ENCODE results near the gene ARSI. TPM values are rescaled to one million over a fixed set of nuclear protein-coding genes. Genes with fewer than 3 reads are reported as not detected.
A peak's percentile ranks its signal among the peaks of the same experiment; 100 is the strongest.

ARSI gene
- total and polyA plus RNA-seq, 2 of the 13 experiments (the other 11 are each of a cell fraction or from before 2014, with no cell fraction given), result 4.2 to 33.9 TPM

DNA sequence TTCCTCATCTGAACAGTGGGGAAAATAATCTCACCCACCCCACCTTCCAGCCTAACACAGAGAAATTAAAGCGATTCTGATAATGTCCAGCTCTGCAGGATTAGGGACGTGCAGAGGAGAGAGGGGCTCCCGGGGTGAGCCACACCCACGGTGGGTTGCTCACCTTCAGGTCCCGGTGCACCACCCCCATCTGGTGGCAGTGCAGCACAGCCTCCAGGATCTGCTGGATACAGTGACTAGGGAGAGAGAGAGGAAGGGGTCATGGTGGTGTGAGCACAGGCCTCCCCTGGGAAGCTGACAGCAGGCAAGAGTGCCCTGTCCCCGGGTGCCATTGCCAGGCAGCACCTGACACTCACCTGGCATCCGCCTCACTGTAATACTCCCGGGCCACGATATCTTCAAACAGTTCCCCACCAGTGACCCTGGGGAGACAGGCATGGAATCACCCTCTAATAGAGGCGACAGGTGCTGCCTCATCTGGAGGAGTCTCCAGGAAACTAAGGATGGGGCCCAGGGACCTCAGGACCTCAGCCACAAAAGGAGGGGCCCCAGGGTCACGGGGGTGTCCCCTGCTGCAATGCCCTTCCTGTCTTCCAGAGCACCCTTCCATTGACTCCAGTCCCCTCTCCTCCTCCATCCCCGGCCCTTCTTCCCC is 46.2 kb downstream of the ARSI start:
- Histone ChIP-seq H4K20me1 (ENCODE audit: insufficient read depth, low read length) (no peaks in the 10 kb centered on the region), H3K4me3 (replicated peaks in 1 of 3; ENCODE audit: insufficient read depth in 1 of 3, low read depth in 2 of 3, low read length in 3 of 3) (no peak overlapping the region), H3K4me2 (ENCODE audit: low read depth, low read length) (peak overlapping the region; percentile 46), H2AFZ (ENCODE audit: low read length) (no peak overlapping the region), H3K9ac (ENCODE audit: insufficient read depth, low read depth, low read length) (no peak overlapping the region), H3K27ac (ENCODE audit: extremely low read length, insufficient read depth, low read length) (no peak overlapping the region), H3K36me3 (replicated peaks in 1 of 2; ENCODE audit: control insufficient read depth in 1 of 2, insufficient read depth in 2 of 2, low read length in 2 of 2) (no peaks in the 10 kb centered on the region), H3K4me1 (ENCODE audit: insufficient read depth, low read length) (peaks cover 58% of the 10 kb centered on the region), H3K79me2 (ENCODE audit: insufficient read depth, low read length) (no peaks in the 10 kb centered on the region), H3K27me3 (ENCODE audit: control insufficient read depth in 1 of 2, insufficient read depth in 2 of 2, low read length in 2 of 2) (peaks cover 4 to 22% of the 10 kb centered on the region in 2 experiments; a peak in 4 of 5 replicates), H3K9me3 (ENCODE audit: low read length) (no peaks in the 10 kb centered on the region)
- intact Hi-C loops (cut with micrococcal nuclease; ENCODE audit: unreplicated experiment) (no loop called here), in situ Hi-C loops (cut with HindIII; ENCODE audit: extremely low pct_ligation_motif_present, low pct_unique_long_range_greater_than_20kb) (no loop called here)
- no peak for FAIRE-seq
- WGBS (ENCODE audit: low lambda C conversion rate), result 14% methylated on average over 5 of the region's 12 CpGs
- ATAC-seq, result peak; percentile 80
- ChIA-PET CTCF (ENCODE audit: low intra/inter-chr PET ratio, low total read pairs) (interaction anchor here (1.3 kb wide), 1 partner anchor 95 kb away, joined by 5 read pairs; no protein-coding TSS in a partner anchor), POLR2A (no interaction called here)
- peak; percentile 34 for DNase-seq (ENCODE audit: low spot score)
- BruUV-seq (replicated peaks), result no TSS peak
- TF ChIP-seq MIER2 (CRISPR knock-in tag; IDR thresholded peaks at IDR 0.05) (no peak), ZNF841 (CRISPR knock-in tag; IDR thresholded peaks at IDR 0.05; ENCODE audit: borderline replicate concordance) (no peak), ZNF230 (CRISPR knock-in tag; IDR thresholded peaks at IDR 0.05) (no peak), SP140L (CRISPR knock-in tag; IDR thresholded peaks at IDR 0.05; ENCODE audit: borderline replicate concordance) (no peak), IRF2 (CRISPR knock-in tag; IDR thresholded peaks at IDR 0.05) (no peak), STAG1 (CRISPR knock-in tag; IDR thresholded peaks at IDR 0.05) (peak; percentile 66), ZNF670 (CRISPR knock-in tag; IDR thresholded peaks at IDR 0.05; ENCODE audit: borderline replicate concordance) (no peak), KDM5A (IDR thresholded peaks at IDR 0.05; ENCODE audit: borderline replicate concordance, low read length) (no peak), SMC3 (IDR thresholded peaks at IDR 0.05; ENCODE audit: low read length) (peak; percentile 17), FOXO4 (CRISPR knock-in tag; conservative IDR thresholded peaks at IDR 0.05) (no peak), ZMAT5 (CRISPR knock-in tag; IDR thresholded peaks at IDR 0.05; ENCODE audit: borderline replicate concordance, low read depth) (no peak), EHMT2 (IDR thresholded peaks at IDR 0.05; ENCODE audit: borderline replicate concordance, low read depth, low read length) (no peak), RAD21 (CRISPR knock-in tag; IDR thresholded peaks at IDR 0.05) (peak; percentile 28; the same call in 1 of the 2 replicates), CBX5 (CRISPR knock-in tag; IDR thresholded peaks at IDR 0.05; ENCODE audit: borderline replicate concordance) (0 out of 2 replicates have a peak, but pooled peaks have one; percentile 30), ZNF572 (CRISPR knock-in tag; IDR thresholded peaks at IDR 0.05) (no peak), ZSCAN30 (CRISPR knock-in tag; IDR thresholded peaks at IDR 0.05) (no peak)
- TF ChIP-seq, protein P1, sequence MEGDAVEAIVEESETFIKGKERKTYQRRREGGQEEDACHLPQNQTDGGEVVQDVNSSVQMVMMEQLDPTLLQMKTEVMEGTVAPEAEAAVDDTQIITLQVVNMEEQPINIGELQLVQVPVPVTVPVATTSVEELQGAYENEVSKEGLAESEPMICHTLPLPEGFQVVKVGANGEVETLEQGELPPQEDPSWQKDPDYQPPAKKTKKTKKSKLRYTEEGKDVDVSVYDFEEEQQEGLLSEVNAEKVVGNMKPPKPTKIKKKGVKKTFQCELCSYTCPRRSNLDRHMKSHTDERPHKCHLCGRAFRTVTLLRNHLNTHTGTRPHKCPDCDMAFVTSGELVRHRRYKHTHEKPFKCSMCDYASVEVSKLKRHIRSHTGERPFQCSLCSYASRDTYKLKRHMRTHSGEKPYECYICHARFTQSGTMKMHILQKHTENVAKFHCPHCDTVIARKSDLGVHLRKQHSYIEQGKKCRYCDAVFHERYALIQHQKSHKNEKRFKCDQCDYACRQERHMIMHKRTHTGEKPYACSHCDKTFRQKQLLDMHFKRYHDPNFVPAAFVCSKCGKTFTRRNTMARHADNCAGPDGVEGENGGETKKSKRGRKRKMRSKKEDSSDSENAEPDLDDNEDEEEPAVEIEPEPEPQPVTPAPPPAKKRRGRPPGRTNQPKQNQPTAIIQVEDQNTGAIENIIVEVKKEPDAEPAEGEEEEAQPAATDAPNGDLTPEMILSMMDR (CRISPR knock-in tag; IDR thresholded peaks at IDR 0.05), result peak; percentile 74
- TF ChIP-seq, protein P2, sequence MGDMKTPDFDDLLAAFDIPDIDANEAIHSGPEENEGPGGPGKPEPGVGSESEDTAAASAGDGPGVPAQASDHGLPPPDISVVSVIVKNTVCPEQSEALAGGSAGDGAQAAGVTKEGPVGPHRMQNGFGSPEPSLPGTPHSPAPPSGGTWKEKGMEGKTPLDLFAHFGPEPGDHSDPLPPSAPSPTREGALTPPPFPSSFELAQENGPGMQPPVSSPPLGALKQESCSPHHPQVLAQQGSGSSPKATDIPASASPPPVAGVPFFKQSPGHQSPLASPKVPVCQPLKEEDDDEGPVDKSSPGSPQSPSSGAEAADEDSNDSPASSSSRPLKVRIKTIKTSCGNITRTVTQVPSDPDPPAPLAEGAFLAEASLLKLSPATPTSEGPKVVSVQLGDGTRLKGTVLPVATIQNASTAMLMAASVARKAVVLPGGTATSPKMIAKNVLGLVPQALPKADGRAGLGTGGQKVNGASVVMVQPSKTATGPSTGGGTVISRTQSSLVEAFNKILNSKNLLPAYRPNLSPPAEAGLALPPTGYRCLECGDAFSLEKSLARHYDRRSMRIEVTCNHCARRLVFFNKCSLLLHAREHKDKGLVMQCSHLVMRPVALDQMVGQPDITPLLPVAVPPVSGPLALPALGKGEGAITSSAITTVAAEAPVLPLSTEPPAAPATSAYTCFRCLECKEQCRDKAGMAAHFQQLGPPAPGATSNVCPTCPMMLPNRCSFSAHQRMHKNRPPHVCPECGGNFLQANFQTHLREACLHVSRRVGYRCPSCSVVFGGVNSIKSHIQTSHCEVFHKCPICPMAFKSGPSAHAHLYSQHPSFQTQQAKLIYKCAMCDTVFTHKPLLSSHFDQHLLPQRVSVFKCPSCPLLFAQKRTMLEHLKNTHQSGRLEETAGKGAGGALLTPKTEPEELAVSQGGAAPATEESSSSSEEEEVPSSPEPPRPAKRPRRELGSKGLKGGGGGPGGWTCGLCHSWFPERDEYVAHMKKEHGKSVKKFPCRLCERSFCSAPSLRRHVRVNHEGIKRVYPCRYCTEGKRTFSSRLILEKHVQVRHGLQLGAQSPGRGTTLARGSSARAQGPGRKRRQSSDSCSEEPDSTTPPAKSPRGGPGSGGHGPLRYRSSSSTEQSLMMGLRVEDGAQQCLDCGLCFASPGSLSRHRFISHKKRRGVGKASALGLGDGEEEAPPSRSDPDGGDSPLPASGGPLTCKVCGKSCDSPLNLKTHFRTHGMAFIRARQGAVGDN (CRISPR knock-in tag; IDR thresholded peaks at IDR 0.05), result peak; percentile 28; the same call in 1 of the 2 replicates
